KG1 (cell line): ENCODE results near the gene TMEM259.

ENCODE experiments used
- DNase-seq: peaks from one replicate; lab custom pipeline; 2025; lab: John Stamatoyannopoulos, UW

TMEM259 gene

GRCh38 chr19:960601-960938, 60.4 kb downstream of the TMEM259 start:
- DNase-seq, result no peak

- DNase-seq, result no peak
Observed at GRCh38 chr19:960020-960419, 60.9 kb downstream of the TMEM259 start.
